HepG2 (cell line): ENCODE results near the gene DCP1B. TPM values are rescaled to one million over a fixed set of nuclear protein-coding genes. Genes with fewer than 3 reads are reported as not detected.

Experiments used
- NFIB ChIP-seq: sonication (generic); formaldehyde crosslinking; IDR thresholded peaks from 2 replicates; pipeline ENCODE4 v1.9.0; 2021; ENCODE audit warnings: missing genetic modification reagents, mild to moderate bottlenecking, borderline replicate concordance
- TEAD3 ChIP-seq: optimal IDR thresholded peaks from 2 replicates; pipeline ENCODE3; 2016; ENCODE audit warnings: borderline replicate concordance
- ZNF431 ChIP-seq: sonication (generic); formaldehyde crosslinking; IDR thresholded peaks from 2 replicates; pipeline ENCODE4 v1.9.0; 2022; ENCODE audit warnings: missing genetic modification reagents, low read depth, mild to moderate bottlenecking, borderline replicate concordance
- ZNF446 ChIP-seq: sonication (generic); formaldehyde crosslinking; IDR thresholded peaks from 2 replicates; pipeline ENCODE4 v1.5.0; 2020; ENCODE audit warnings: mild to moderate bottlenecking, missing genetic modification reagents
- polyA plus RNA-seq, 8 experiments: library from polyadenylated mRNA; depleted of rRNA in 3 of 8; stranded (reverse) in 7 of 8; unstranded in 1 of 8; fragments of >200 nt; fragmentation: Illumina TruSeq in 4 of 8; extraction: Trizol in 4 of 8; gene quantifications; 2 replicates each; pipeline versions ENCODE4 v1.2.1 to v1.2.3, GENCODE V29; 2011 to 2016; ENCODE audit warnings: low read depth in 4 of 8, missing spikeins in 1 of 8, mixed read lengths in 1 of 8; ENCODE audit not compliant: insufficient read depth in 1 of 8
- total RNA-seq, 5 experiments: library from RNA; depleted of rRNA; stranded (reverse); fragments of >200 nt; fragmentation: Illumina TruSeq; extraction: Trizol; gene quantifications; 2 replicates each; pipeline ENCODE4 v1.2.3, GENCODE V29; 2016; ENCODE audit warnings: low read depth in 1 of 5
- TF ChIP-seq, protein P1 (sequence below): sonication (generic); formaldehyde crosslinking; IDR thresholded peaks from 2 replicates; pipeline ENCODE4 v1.9.0; 2021; ENCODE audit warnings: mild to moderate bottlenecking, missing genetic modification reagents
- TF ChIP-seq, protein P2 (sequence below): IDR thresholded peaks from 2 replicates; pipeline ENCODE4 v1.6.1; 2016; ENCODE audit warnings: missing biosample characterization, missing genetic modification reagents, low read depth
- TF ChIP-seq, protein P3 (sequence below): sonication (generic); formaldehyde crosslinking; IDR thresholded peaks from 2 replicates; pipeline ENCODE4 v1.8.0; 2023; ENCODE audit warnings: mild to moderate bottlenecking, missing genetic modification reagents

The DCP1B gene
- total and polyA plus RNA-seq, 2 of the 13 experiments (the other 11 are each of a cell fraction or from before 2014, with no cell fraction given) = 11.4 to 27.2 TPM

DNA sequence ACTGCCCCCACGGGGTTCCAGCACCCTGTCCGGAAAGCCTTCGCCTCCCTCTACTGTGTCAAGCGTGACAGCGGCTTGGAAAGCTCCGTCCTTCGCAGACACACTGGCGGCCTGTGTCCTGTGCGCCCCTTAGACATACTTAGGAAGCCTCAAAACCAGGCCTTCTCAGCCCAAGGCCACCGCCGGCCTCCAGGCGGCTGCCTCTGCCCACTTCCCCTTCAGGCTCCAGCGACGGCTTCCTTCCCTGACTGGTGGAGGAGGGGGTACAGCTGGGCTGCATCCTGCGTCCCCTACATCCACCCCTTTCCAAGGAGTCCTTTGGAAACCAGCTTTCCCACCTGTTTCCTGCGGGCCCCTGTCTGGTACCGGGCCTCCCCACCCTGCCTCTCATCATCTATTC, 83.3 kb downstream of the DCP1B start (continued):
- TF ChIP-seq TEAD3 (CRISPR knock-in tag) (no peak), ZNF431 (CRISPR knock-in tag) (no peak), ZNF446 (CRISPR knock-in tag) (no peak), NFIB (no peak)
- TF ChIP-seq, protein P1, sequence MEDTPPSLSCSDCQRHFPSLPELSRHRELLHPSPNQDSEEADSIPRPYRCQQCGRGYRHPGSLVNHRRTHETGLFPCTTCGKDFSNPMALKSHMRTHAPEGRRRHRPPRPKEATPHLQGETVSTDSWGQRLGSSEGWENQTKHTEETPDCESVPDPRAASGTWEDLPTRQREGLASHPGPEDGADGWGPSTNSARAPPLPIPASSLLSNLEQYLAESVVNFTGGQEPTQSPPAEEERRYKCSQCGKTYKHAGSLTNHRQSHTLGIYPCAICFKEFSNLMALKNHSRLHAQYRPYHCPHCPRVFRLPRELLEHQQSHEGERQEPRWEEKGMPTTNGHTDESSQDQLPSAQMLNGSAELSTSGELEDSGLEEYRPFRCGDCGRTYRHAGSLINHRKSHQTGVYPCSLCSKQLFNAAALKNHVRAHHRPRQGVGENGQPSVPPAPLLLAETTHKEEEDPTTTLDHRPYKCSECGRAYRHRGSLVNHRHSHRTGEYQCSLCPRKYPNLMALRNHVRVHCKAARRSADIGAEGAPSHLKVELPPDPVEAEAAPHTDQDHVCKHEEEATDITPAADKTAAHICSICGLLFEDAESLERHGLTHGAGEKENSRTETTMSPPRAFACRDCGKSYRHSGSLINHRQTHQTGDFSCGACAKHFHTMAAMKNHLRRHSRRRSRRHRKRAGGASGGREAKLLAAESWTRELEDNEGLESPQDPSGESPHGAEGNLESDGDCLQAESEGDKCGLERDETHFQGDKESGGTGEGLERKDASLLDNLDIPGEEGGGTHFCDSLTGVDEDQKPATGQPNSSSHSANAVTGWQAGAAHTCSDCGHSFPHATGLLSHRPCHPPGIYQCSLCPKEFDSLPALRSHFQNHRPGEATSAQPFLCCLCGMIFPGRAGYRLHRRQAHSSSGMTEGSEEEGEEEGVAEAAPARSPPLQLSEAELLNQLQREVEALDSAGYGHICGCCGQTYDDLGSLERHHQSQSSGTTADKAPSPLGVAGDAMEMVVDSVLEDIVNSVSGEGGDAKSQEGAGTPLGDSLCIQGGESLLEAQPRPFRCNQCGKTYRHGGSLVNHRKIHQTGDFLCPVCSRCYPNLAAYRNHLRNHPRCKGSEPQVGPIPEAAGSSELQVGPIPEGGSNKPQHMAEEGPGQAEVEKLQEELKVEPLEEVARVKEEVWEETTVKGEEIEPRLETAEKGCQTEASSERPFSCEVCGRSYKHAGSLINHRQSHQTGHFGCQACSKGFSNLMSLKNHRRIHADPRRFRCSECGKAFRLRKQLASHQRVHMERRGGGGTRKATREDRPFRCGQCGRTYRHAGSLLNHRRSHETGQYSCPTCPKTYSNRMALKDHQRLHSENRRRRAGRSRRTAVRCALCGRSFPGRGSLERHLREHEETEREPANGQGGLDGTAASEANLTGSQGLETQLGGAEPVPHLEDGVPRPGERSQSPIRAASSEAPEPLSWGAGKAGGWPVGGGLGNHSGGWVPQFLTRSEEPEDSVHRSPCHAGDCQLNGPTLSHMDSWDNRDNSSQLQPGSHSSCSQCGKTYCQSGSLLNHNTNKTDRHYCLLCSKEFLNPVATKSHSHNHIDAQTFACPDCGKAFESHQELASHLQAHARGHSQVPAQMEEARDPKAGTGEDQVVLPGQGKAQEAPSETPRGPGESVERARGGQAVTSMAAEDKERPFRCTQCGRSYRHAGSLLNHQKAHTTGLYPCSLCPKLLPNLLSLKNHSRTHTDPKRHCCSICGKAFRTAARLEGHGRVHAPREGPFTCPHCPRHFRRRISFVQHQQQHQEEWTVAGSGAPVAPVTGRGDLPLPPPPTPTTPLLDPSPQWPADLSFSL = no peak
- TF ChIP-seq, protein P2, sequence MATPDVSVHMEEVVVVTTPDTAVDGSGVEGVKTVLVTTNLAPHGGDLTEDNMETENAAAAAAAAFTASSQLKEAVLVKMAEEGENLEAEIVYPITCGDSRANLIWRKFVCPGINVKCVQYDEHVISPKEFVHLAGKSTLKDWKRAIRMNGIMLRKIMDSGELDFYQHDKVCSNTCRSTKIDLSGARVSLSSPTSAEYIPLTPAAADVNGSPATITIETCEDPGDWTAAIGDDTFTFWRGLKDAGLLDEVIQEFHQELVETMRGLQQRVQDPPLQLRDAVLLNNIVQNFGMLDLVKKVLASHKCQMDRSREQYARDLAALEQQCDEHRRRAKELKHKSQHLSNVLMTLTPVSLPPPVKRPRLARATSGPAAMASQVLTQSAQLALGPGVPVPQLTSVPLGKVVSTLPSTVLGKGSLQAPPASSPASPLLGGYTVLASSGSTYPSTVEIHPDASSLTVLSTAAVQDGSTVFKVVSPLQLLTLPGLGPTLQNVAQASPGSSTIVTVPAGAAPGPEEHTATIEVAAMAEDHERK (CRISPR knock-in tag) = no peak
- TF ChIP-seq, protein P3, sequence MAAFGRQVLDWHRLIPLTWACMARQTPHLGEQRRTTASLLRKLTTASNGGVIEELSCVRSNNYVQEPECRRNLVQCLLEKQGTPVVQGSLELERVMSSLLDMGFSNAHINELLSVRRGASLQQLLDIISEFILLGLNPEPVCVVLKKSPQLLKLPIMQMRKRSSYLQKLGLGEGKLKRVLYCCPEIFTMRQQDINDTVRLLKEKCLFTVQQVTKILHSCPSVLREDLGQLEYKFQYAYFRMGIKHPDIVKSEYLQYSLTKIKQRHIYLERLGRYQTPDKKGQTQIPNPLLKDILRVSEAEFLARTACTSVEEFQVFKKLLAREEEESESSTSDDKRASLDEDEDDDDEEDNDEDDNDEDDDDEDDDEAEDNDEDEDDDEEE (CRISPR knock-in tag) = no peak
